ENCODE data around the gene TACC2. TPM values are rescaled to one million over a fixed set of nuclear protein-coding genes. Genes with fewer than 3 reads are reported as not detected.

TACC2 gene
- total RNA-seq, 1 experiment from 2014 or later = 24.4 TPM

DNA sequence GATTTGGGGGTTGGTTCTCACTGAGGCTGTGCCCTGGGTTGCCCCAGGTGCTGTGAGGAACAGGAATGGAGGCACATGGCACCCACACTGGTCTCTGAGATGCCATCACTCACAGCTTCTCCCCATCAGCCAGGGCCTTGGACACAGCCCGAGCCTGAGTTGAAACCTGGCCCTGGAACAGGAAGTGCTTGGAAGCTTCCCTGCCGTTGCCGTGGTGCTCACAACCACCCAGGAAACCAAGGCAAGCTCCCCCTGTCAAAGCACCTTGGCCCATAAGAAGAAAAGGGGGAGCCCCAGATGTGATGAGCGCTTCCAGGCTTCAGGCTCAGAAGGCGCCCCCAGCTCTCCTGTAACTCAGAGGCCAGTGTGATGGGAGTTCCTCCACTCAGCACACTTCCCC lies 282.1 kb downstream of the TACC2 start, which contains the start of gene BTBD16:
BTBD16 (plus strand) TSS at position 221 of the 400 bp plus-strand sequence. CDS start 3,786 bp downstream, outside the sequence.
- H3K36me3 Mint-ChIP-seq (ENCODE audit: insufficient read depth, unreplicated experiment) = peaks cover 6% of the 10 kb centered on the region
- H3K4me3 Mint-ChIP-seq (ENCODE audit: low read depth, unreplicated experiment) = no peak within 1 kb of the TSS
- H3K9me3 Mint-ChIP-seq (ENCODE audit: low read depth, unreplicated experiment) = no peaks in the 10 kb centered on the region
- H3K4me1 Mint-ChIP-seq (ENCODE audit: low read depth, unreplicated experiment) = peaks cover 15% of the 10 kb centered on the region
- H3K27me3 Mint-ChIP-seq (ENCODE audit: unreplicated experiment) = no peaks in the 10 kb centered on the region
- no TSS peak for BruUV-seq (replicated peaks)
- CTCF ChIA-PET = interaction anchor here (0.6 kb wide), 1 partner anchor 20 kb away, joined by 4 read pairs; no protein-coding TSS in a partner anchor
- DNase-seq = no peak
- TF ChIP-seq, protein P1, sequence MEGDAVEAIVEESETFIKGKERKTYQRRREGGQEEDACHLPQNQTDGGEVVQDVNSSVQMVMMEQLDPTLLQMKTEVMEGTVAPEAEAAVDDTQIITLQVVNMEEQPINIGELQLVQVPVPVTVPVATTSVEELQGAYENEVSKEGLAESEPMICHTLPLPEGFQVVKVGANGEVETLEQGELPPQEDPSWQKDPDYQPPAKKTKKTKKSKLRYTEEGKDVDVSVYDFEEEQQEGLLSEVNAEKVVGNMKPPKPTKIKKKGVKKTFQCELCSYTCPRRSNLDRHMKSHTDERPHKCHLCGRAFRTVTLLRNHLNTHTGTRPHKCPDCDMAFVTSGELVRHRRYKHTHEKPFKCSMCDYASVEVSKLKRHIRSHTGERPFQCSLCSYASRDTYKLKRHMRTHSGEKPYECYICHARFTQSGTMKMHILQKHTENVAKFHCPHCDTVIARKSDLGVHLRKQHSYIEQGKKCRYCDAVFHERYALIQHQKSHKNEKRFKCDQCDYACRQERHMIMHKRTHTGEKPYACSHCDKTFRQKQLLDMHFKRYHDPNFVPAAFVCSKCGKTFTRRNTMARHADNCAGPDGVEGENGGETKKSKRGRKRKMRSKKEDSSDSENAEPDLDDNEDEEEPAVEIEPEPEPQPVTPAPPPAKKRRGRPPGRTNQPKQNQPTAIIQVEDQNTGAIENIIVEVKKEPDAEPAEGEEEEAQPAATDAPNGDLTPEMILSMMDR (IDR thresholded peaks at IDR 0.05; ENCODE audit: unreplicated experiment) = no peak
- H3K27ac Mint-ChIP-seq (ENCODE audit: unreplicated experiment) = no peak within 1 kb of the TSS
- intact Hi-C loops (cut with micrococcal nuclease; ENCODE audit: unreplicated experiment) = loop anchor here (10.0 kb wide), 1 partner anchor 434 kb away; no protein-coding TSS in a partner anchor

DNA sequence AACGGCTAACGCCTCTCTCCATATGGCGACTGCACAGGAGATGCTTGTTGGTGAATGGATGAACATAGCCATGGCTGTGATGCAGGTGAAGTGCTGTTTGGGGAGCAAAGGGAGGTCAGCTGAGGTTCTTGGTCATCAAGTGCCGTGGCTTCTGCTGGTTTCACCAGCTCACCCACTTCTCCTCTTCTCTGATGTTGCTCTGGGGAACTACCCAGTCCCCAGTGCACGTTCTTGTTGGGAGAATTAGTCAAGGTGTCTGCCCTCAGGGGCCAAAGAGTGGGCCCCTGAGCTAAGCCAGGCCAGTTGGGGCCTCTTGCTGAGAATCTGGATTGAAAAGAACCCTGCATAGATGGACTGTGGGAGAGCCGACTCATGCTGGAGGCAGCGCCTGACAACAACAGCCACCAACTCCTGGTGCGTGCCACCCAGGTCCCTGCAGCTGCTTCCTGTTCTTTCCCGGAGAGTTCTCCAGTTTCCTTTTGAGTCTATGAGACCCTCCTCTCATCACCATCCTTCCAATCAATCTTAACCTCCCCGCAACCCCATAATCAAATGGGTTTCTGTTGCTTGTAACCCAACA lies 285.1 kb downstream of the TACC2 start:
- Mint-ChIP-seq H3K36me3 (ENCODE audit: insufficient read depth, unreplicated experiment) (no peaks in the 10 kb centered on the region), H3K4me1 (ENCODE audit: low read depth, unreplicated experiment) (no peaks in the 10 kb centered on the region), H3K27ac (ENCODE audit: unreplicated experiment) (no peak overlapping the region), H3K4me3 (ENCODE audit: low read depth, unreplicated experiment) (no peak overlapping the region), H3K9me3 (ENCODE audit: low read depth, unreplicated experiment) (no peaks in the 10 kb centered on the region), H3K27me3 (ENCODE audit: unreplicated experiment) (no peaks in the 10 kb centered on the region)
- CTCF ChIA-PET = no interaction called here
- no peak for DNase-seq
- intact Hi-C loops (cut with micrococcal nuclease; ENCODE audit: unreplicated experiment) = loop anchor here (10.0 kb wide), 1 partner anchor 431 kb away; no protein-coding TSS in a partner anchor
- no TSS peak for BruUV-seq (replicated peaks)
- TF ChIP-seq, protein P1 (IDR thresholded peaks at IDR 0.05; ENCODE audit: unreplicated experiment) = no peak

DNA sequence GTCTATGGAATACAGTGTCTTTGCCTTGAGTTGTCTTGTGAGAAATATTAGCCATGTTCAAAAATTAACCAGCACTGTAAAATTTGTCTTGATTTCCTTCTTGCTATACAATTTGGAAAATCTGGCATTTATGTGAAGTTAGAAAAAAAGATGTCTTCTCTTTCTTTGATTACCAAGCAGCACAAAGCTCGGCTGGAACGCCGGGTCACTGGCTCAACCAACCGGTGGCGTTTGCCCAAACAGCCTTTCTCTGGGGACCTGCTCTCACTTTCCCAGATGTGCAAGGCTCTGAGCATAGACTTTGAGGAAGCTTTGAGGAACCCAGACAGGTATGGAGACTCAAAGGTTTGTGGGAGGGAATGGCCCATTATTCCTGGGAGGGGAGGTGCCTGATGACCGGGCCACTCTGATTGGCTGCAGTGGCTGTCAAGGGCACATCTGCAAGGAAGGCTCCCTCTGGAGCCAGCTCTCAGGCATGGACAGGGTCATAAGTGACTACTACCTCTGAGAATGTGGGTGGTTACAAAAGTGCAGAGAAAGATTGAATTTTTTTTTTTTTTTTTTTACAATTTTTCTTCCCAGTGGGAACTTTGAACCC lies 287.7 kb downstream of the TACC2 start:
- Mint-ChIP-seq H3K27ac (ENCODE audit: unreplicated experiment) (no peak overlapping the region), H3K4me3 (ENCODE audit: low read depth, unreplicated experiment) (no peak overlapping the region), H3K36me3 (ENCODE audit: insufficient read depth, unreplicated experiment) (no peaks in the 10 kb centered on the region), H3K4me1 (ENCODE audit: low read depth, unreplicated experiment) (no peaks in the 10 kb centered on the region), H3K9me3 (ENCODE audit: low read depth, unreplicated experiment) (no peaks in the 10 kb centered on the region), H3K27me3 (ENCODE audit: unreplicated experiment) (no peaks in the 10 kb centered on the region)
- no peak for DNase-seq
- intact Hi-C loops (cut with micrococcal nuclease; ENCODE audit: unreplicated experiment) = loop anchor here (10.0 kb wide), 1 partner anchor 428 kb away; no protein-coding TSS in a partner anchor
- TF ChIP-seq, protein P1 (IDR thresholded peaks at IDR 0.05; ENCODE audit: unreplicated experiment) = no peak
- CTCF ChIA-PET = no interaction called here
- BruUV-seq (replicated peaks) = no TSS peak

DNA sequence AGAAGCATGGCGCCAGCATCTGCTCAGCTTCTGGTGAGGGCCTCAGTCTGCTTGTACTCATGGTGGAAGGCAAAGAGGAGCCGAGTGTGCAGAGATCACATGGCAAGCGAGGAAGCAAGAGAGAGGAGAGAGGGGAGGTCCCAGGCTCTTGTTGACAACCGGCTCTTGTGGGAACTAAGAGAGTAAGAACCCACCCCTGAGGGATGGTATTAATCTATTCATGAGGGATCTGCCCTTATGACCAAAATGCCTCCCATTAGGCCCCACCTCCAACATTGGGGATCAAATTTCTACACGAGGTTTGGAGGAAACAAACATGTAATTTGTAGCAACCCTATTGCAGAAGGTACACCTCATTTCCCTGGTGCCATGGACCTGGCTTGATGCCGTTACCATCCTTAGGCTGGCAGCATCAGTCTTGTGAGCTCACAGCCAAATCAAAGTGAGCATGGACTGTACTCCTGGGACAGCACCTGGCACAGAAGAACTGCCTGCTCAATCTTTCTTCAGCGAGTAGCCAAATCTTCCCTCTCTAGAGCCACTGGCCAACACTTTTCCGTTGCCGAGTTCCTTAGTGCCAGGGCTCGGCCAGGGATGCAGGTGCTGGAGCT lies 288.7 kb downstream of the TACC2 start:
- TF ChIP-seq, protein P1 (IDR thresholded peaks at IDR 0.05; ENCODE audit: unreplicated experiment) = no peak
- H3K27me3 Mint-ChIP-seq (ENCODE audit: unreplicated experiment) = no peaks in the 10 kb centered on the region
- no peak for DNase-seq
- no peaks in the 10 kb centered on the region for H3K9me3 Mint-ChIP-seq (ENCODE audit: low read depth, unreplicated experiment)
- H3K4me1 Mint-ChIP-seq (ENCODE audit: low read depth, unreplicated experiment) = no peaks in the 10 kb centered on the region
- H3K36me3 Mint-ChIP-seq (ENCODE audit: insufficient read depth, unreplicated experiment) = no peaks in the 10 kb centered on the region
- intact Hi-C loops (cut with micrococcal nuclease; ENCODE audit: unreplicated experiment) = loop anchor here (10.0 kb wide), 1 partner anchor 427 kb away; no protein-coding TSS in a partner anchor
- no TSS peak for BruUV-seq (replicated peaks)
- no peak overlapping the region for H3K27ac Mint-ChIP-seq (ENCODE audit: unreplicated experiment)
- CTCF ChIA-PET = no interaction called here
- no peak overlapping the region for H3K4me3 Mint-ChIP-seq (ENCODE audit: low read depth, unreplicated experiment)
